ENCODE data around the gene TRIM41. TPM values are rescaled to one million over a fixed set of nuclear protein-coding genes. Genes with fewer than 3 reads are reported as not detected.

TRIM41 gene
- total and polyA plus RNA-seq, 2 of the 13 experiments (the other 11 are each of a cell fraction or from before 2014, with no cell fraction given), result 10.2 to 16.7 TPM

DNA sequence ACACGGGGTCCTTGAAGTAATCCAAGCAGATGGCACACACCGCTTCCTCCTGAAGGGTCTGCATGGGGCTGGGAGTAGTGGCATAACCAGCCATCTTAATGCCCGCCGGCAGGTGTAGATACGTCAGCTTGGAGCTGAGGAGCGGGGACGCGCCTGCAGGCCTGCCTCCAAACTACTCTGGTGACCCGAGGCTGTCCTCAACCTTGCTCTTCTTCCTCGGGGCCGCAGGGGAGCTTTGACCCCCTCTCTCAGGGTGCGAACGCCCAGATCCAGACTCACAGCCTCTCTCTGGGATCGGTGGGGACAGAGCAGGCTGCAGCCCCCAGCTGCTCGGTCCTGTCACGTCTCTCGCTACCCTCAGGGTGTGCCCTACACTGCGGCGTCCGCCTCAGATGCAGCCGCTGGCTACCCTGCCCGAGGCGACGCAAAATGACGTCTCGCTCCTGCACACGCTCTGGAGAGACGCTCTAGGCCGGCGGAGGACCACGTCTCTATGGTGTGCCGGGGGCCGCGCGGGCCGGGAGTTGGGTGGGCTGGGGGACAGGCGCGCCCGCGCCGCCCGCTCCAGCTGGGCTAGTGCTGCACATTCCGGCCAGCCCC is 37.7 kb downstream of the TRIM41 start, which contains the start of gene TRIM52 (continued):
- TF ChIP-seq ZNF225 (CRISPR knock-in tag; IDR thresholded peaks at IDR 0.05) (peak; percentile 20; the same call in 1 of the 2 replicates), ZNF451 (CRISPR knock-in tag; IDR thresholded peaks at IDR 0.05) (peak; percentile 73; the same call in 1 of the 2 replicates), U2AF1 (optimal IDR thresholded peaks at IDR 0.05; ENCODE audit: low read depth, low read length) (peak; percentile 45), KDM1A (CRISPR knock-in tag; IDR thresholded peaks at IDR 0.05) (peak; percentile 23; the same call in 1 of the 2 replicates), RFXAP (CRISPR knock-in tag; IDR thresholded peaks at IDR 0.05; ENCODE audit: borderline replicate concordance) (no peak), ZNF230 (CRISPR knock-in tag; IDR thresholded peaks at IDR 0.05) (no peak; the same call in 1 of the 2 replicates), ZNF713 (CRISPR knock-in tag; IDR thresholded peaks at IDR 0.05) (no peak), ZNF839 (CRISPR knock-in tag; IDR thresholded peaks at IDR 0.05; ENCODE audit: borderline replicate concordance) (no peak), EZH2 (conservative IDR thresholded peaks at IDR 0.05; ENCODE audit: low read depth, low read length) (no peak), ZNF383 (CRISPR knock-in tag; IDR thresholded peaks at IDR 0.05; ENCODE audit: borderline replicate concordance) (no peak), NFE2L2 (IDR thresholded peaks at IDR 0.05; ENCODE audit: low read length) (no peak), CCDC6 (CRISPR knock-in tag; IDR thresholded peaks at IDR 0.05) (0 out of 2 replicates have a peak, but pooled peaks have one; percentile 25), FOXP1 (IDR thresholded peaks at IDR 0.05) (no peak), FOXP1 (CRISPR knock-in tag; IDR thresholded peaks at IDR 0.05) (peak; percentile 52), TBX2 (CRISPR knock-in tag; IDR thresholded peaks at IDR 0.05; ENCODE audit: borderline replicate concordance) (peak; percentile 83)
- TF ChIP-seq, protein P1, sequence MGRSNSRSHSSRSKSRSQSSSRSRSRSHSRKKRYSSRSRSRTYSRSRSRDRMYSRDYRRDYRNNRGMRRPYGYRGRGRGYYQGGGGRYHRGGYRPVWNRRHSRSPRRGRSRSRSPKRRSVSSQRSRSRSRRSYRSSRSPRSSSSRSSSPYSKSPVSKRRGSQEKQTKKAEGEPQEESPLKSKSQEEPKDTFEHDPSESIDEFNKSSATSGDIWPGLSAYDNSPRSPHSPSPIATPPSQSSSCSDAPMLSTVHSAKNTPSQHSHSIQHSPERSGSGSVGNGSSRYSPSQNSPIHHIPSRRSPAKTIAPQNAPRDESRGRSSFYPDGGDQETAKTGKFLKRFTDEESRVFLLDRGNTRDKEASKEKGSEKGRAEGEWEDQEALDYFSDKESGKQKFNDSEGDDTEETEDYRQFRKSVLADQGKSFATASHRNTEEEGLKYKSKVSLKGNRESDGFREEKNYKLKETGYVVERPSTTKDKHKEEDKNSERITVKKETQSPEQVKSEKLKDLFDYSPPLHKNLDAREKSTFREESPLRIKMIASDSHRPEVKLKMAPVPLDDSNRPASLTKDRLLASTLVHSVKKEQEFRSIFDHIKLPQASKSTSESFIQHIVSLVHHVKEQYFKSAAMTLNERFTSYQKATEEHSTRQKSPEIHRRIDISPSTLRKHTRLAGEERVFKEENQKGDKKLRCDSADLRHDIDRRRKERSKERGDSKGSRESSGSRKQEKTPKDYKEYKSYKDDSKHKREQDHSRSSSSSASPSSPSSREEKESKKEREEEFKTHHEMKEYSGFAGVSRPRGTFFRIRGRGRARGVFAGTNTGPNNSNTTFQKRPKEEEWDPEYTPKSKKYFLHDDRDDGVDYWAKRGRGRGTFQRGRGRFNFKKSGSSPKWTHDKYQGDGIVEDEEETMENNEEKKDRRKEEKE (IDR thresholded peaks at IDR 0.05), result no peak
- TF ChIP-seq, protein P2, sequence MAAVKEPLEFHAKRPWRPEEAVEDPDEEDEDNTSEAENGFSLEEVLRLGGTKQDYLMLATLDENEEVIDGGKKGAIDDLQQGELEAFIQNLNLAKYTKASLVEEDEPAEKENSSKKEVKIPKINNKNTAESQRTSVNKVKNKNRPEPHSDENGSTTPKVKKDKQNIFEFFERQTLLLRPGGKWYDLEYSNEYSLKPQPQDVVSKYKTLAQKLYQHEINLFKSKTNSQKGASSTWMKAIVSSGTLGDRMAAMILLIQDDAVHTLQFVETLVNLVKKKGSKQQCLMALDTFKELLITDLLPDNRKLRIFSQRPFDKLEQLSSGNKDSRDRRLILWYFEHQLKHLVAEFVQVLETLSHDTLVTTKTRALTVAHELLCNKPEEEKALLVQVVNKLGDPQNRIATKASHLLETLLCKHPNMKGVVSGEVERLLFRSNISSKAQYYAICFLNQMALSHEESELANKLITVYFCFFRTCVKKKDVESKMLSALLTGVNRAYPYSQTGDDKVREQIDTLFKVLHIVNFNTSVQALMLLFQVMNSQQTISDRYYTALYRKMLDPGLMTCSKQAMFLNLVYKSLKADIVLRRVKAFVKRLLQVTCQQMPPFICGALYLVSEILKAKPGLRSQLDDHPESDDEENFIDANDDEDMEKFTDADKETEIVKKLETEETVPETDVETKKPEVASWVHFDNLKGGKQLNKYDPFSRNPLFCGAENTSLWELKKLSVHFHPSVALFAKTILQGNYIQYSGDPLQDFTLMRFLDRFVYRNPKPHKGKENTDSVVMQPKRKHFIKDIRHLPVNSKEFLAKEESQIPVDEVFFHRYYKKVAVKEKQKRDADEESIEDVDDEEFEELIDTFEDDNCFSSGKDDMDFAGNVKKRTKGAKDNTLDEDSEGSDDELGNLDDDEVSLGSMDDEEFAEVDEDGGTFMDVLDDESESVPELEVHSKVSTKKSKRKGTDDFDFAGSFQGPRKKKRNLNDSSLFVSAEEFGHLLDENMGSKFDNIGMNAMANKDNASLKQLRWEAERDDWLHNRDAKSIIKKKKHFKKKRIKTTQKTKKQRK (IDR thresholded peaks at IDR 0.05; ENCODE audit: low read length), result no peak
- TF ChIP-seq, protein P3, sequence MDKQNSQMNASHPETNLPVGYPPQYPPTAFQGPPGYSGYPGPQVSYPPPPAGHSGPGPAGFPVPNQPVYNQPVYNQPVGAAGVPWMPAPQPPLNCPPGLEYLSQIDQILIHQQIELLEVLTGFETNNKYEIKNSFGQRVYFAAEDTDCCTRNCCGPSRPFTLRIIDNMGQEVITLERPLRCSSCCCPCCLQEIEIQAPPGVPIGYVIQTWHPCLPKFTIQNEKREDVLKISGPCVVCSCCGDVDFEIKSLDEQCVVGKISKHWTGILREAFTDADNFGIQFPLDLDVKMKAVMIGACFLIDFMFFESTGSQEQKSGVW (CRISPR knock-in tag; IDR thresholded peaks at IDR 0.05; ENCODE audit: borderline replicate concordance), result no peak
- TF ChIP-seq, protein P4, sequence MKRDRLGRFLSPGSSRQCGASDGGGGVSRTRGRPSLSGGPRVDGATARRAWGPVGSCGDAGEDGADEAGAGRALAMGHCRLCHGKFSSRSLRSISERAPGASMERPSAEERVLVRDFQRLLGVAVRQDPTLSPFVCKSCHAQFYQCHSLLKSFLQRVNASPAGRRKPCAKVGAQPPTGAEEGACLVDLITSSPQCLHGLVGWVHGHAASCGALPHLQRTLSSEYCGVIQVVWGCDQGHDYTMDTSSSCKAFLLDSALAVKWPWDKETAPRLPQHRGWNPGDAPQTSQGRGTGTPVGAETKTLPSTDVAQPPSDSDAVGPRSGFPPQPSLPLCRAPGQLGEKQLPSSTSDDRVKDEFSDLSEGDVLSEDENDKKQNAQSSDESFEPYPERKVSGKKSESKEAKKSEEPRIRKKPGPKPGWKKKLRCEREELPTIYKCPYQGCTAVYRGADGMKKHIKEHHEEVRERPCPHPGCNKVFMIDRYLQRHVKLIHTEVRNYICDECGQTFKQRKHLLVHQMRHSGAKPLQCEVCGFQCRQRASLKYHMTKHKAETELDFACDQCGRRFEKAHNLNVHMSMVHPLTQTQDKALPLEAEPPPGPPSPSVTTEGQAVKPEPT (CRISPR knock-in tag; IDR thresholded peaks at IDR 0.05; ENCODE audit: low read depth), result no peak
- TF ChIP-seq, protein P5, sequence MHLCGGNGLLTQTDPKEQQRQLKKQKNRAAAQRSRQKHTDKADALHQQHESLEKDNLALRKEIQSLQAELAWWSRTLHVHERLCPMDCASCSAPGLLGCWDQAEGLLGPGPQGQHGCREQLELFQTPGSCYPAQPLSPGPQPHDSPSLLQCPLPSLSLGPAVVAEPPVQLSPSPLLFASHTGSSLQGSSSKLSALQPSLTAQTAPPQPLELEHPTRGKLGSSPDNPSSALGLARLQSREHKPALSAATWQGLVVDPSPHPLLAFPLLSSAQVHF (CRISPR knock-in tag; IDR thresholded peaks at IDR 0.05), result no peak
